Subcutaneous adipose tissue (tissue), 4 donors: Measurements from ENCODE around the gene NLRP4. TPM values are rescaled to one million over a fixed set of nuclear protein-coding genes. Genes with fewer than 3 reads are reported as not detected.

Source experiments
- total RNA-seq, 4 donors: library from RNA; depleted of rRNA; stranded (reverse); fragments of >200 nt; gene quantifications; one replicate each; pipeline ENCODE4 v1.1.0, GENCODE V29; 2016
- TF ChIP-seq, protein P1 (sequence below): fragments of 450-650 bp; IDR thresholded peaks from one replicate; pipeline ENCODE4 v1.5.1; 2016; ENCODE audit warnings: low read depth, mild to moderate bottlenecking, control low read depth, antibody characterized with exemption, moderate library complexity

NLRP4 gene
- total RNA-seq, 4 donors from 2014 or later, result not detected

DNA sequence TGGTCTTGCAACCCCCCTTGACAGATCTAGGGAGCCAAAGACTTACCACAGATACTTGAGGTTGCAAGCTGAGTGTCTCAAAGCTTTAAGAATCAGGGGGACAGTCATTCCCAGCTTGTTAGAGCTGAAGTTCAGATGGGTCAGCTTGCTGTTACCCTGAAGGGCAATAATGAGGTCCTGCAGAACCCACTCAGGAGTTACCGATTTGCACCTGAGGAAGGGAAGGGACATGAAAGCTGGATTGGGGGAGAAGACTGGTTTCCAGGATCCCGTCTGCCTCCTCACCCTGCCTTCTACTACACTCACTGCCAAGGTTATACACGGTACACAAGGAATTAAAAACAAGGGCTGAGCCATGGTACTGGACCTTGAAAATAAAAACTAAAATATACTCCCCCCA lies 71.4 kb downstream of the NLRP4 start:
- TF ChIP-seq, protein P1, sequence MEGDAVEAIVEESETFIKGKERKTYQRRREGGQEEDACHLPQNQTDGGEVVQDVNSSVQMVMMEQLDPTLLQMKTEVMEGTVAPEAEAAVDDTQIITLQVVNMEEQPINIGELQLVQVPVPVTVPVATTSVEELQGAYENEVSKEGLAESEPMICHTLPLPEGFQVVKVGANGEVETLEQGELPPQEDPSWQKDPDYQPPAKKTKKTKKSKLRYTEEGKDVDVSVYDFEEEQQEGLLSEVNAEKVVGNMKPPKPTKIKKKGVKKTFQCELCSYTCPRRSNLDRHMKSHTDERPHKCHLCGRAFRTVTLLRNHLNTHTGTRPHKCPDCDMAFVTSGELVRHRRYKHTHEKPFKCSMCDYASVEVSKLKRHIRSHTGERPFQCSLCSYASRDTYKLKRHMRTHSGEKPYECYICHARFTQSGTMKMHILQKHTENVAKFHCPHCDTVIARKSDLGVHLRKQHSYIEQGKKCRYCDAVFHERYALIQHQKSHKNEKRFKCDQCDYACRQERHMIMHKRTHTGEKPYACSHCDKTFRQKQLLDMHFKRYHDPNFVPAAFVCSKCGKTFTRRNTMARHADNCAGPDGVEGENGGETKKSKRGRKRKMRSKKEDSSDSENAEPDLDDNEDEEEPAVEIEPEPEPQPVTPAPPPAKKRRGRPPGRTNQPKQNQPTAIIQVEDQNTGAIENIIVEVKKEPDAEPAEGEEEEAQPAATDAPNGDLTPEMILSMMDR, result no peak

DNA sequence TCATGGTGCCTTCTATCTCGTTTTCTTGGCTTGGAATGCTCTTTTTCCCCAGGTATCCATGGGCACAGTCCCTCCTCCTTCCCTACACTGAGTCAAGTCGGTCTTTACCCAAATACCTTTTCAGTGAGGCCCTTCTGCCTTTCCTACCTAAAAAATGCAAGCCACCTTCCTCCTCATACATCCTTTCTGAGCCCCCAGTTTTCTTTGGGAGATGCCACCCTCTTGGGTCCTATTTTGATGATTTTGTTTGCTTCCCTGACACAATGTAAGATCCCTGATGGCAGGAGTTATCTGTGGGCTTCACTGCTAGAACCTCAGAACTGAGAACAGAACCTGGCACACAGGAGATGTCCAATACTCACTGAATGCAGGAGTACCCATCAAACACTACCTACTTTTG lies 73.5 kb downstream of the NLRP4 start:
- TF ChIP-seq, protein P1, result no peak

DNA sequence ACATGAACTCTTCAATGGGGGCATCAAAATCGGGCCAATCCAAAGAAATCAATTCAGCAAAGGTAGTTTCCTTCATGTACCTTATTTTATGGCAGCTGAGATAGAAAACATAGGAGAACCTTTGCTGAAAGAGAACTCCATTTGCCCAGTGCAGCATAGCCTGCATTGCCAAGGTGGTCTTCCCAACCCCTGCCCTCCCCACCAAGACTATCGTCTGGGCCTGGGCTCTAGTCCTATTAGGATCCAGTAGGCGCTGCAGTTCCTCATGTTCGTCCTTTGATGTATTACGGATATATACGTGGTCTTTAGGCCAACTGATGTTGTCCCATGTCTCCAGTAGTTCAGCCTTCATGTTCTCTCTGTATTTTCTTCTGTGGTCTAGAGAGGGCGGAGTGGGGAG lies 76.6 kb downstream of the NLRP4 start:
- TF ChIP-seq, protein P1, result no peak

DNA sequence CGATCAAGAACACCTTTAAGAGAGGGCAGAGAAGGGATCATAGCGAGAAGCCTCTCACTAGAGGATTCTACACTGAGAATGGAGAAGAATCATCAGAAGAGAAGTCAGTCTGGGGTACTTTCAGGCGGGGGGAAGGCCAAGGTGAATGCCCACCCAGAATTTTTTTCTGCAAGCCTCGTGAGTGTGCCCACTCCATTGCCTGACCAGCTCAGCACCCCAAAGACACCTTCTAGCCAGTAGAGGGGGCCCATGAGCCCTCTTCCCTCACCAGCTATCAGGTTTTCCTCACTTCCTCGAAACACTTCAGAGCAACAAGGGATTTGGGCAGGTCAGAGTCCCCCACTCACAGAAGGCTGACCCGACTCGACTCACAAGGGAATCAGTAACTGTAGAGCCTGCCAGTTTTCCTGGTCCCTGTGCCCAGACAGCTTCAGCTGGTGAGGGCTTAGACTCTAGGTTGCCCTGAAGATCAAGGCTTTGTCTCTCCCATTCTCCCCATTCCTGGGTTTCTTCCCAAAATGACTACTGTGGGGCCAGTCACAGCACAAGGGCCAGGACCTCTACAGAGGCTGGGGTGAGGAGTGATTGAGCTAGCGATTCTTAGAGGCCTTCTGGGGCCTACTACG lies 77.4 kb downstream of the NLRP4 start:
- TF ChIP-seq, protein P1, result no peak

DNA sequence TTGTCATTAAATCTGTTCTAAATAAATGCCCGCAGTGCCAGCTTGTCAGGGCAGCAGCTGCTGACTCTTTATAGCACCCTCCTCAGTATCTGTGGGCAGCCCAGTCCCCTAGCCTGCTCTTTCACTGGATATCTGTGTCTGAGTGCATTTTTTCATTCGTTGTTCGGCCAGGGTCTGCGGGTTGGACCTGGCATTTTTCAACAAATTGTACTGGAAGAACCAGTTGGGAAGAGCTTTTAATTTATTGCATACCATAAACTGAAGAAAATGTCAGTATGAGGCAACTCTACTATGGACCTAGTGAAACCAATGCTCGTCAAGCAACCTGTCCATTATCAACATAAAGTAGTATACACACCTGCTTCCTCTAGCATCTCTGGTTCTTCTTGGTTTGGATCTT lies 87.2 kb downstream of the NLRP4 start:
- TF ChIP-seq, protein P1, result no peak

DNA sequence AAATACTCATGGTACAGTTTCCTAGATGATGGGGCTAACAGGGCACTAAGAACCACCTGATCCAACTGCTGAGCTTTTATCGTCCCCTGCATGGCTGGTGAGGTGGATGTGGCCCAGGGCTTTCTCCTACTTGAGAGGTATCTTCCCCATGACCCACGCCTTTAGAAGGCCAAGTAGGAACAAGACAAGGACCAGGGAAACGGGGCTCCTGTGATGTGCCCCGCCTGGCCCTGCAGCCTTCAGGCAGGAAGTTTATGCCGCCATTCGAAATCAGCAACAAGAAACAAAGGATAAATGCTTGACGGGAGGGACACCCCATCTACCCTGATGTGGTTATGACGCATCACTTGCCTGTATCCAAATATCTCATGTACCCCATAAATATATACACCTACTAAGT lies 91.7 kb downstream of the NLRP4 start:
- TF ChIP-seq, protein P1, result no peak

DNA sequence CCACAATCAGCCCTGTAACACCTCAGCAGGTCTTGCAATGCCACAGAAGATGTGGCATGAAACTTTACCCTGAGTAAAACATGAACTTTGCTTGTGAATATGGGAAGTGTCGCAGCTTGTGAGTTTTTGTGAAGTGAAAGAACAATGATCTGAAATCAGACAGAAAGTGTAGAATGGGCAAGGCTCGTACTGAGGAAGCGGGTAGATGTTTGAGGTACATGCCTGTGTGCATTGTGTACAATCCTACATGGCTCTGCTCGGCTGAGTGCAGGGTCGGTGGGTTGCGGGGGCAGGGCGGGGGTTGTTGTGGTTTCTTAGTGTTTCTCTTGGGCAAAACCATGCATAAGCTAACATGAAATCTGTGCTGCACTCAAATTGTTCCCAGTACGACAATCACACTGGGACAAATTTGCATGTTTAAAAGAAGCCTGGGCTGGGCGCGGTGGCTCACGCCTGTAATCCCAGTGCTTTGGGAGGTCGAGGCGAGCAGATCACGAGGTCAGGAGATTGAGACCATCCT lies 94.7 kb downstream of the NLRP4 start:
- TF ChIP-seq, protein P1, result no peak

Other genes with a start within 250 kb of the NLRP4 start
- gene FIZ1, start 237.0 kb upstream of the NLRP4 start, total RNA-seq, result 10 to 100 TPM in 1 of 4 donors, 1 to 10 TPM in 3; 1.8 to 12.1 (median 2.7) TPM
- gene ZNF524, start 236.3 kb upstream of the NLRP4 start, total RNA-seq, result 10 to 100 TPM in 3 of 4 donors, 1 to 10 TPM in 1; 3.8 to 33.5 (median 26.4) TPM
- 1 to 10 TPM; 1.8 to 8.9 (median 3.6) TPM for gene ZNF865, start 230.9 kb upstream of the NLRP4 start, total RNA-seq
- gene ZNF784, start 212.0 kb upstream of the NLRP4 start, total RNA-seq, result 1 to 10 TPM; 1.3 to 6.0 (median 2.3) TPM
- 10 to 100 TPM in 3 of 4 donors, 1 to 10 TPM in 1; 5.9 to 35.4 (median 12.3) TPM for gene ZNF580, start 195.5 kb upstream of the NLRP4 start, total RNA-seq
- gene ZNF581, start 192.9 kb upstream of the NLRP4 start, total RNA-seq, result 10 to 100 TPM in 3 of 4 donors, 1 to 10 TPM in 1; 6.4 to 25.5 (median 19.0) TPM
- gene CCDC106, start 188.3 kb upstream of the NLRP4 start, total RNA-seq, result 10 to 100 TPM in 1 of 4 donors, 1 to 10 TPM in 3; 1.8 to 24.1 (median 8.4) TPM
- 10 to 100 TPM; 51.8 to 96.8 (median 72.5) TPM for gene U2AF2, start 181.5 kb upstream of the NLRP4 start, total RNA-seq
- gene EPN1, start 161.3 kb upstream of the NLRP4 start, total RNA-seq, result 100 to 1,000 TPM in 1 of 4 donors, 10 to 100 TPM in 3; 27.6 to 118 (median 59.7) TPM
- not detected for gene NLRP9, start 98.1 kb upstream of the NLRP4 start, total RNA-seq
- not detected for gene RFPL4A, start 77.4 kb upstream of the NLRP4 start, total RNA-seq
- not detected for gene RFPL4AL1, start 67.4 kb upstream of the NLRP4 start, total RNA-seq
- not detected for gene NLRP11, start 4.5 kb upstream of the NLRP4 start, total RNA-seq
- gene NLRP13, start 95.8 kb downstream of the NLRP4 start, total RNA-seq, result not detected
- not detected for gene NLRP8, start 111.3 kb downstream of the NLRP4 start, total RNA-seq
- gene NLRP5, start 150.2 kb downstream of the NLRP4 start, total RNA-seq, result not detected